ENCODE results near the gene DNASE1.
"Not testable (repeated sequence)": the region's sequence is repeated elsewhere in the genome, so short reads cannot be mapped to it uniquely, and the experiment has no call there.

The DNASE1 gene

DNA sequence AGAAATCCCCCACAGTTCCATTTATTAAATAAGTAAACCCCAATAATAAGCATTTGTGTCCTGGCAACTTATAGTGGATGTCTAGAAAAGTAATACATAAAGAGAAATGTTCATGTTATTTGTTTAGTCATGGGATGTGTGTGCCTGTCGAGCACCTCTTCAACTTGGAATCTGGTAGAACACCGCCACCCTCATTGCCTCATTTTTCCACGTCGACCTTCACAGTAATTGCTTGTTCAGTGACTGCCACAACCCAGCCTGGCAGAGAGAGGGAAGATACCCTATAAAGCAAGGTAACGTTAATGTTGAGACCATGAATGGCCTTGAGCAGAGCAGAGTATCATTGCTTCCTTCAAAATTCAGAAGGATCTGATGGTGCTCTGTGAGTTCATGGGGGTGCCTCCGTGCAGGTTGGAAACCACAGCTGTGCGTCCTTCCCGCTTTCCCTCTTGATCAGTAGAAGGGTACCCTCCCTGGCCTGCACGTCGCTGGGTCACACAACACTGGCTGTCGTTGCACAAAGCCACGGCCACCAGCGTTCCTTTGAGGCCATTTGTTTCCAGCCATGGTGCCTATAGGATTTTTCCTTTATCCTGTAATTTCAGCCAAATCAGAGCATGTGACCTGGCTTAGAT lies 3.7 kb upstream of the DNASE1 start:
- no peak overlapping the region for H3K4me3 ChIP-seq (ENCODE audit: low read depth, low read length)
- TF ChIP-seq, protein P1, sequence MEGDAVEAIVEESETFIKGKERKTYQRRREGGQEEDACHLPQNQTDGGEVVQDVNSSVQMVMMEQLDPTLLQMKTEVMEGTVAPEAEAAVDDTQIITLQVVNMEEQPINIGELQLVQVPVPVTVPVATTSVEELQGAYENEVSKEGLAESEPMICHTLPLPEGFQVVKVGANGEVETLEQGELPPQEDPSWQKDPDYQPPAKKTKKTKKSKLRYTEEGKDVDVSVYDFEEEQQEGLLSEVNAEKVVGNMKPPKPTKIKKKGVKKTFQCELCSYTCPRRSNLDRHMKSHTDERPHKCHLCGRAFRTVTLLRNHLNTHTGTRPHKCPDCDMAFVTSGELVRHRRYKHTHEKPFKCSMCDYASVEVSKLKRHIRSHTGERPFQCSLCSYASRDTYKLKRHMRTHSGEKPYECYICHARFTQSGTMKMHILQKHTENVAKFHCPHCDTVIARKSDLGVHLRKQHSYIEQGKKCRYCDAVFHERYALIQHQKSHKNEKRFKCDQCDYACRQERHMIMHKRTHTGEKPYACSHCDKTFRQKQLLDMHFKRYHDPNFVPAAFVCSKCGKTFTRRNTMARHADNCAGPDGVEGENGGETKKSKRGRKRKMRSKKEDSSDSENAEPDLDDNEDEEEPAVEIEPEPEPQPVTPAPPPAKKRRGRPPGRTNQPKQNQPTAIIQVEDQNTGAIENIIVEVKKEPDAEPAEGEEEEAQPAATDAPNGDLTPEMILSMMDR (IDR thresholded peaks at IDR 0.05; ENCODE audit: low read depth, low read length): no peak
- in situ Hi-C loops (cut with HindIII; ENCODE audit: low sequenced_read_pairs): no loop called here
- no peak for DNase-seq (ENCODE audit: low read depth, low spot score)

DNA sequence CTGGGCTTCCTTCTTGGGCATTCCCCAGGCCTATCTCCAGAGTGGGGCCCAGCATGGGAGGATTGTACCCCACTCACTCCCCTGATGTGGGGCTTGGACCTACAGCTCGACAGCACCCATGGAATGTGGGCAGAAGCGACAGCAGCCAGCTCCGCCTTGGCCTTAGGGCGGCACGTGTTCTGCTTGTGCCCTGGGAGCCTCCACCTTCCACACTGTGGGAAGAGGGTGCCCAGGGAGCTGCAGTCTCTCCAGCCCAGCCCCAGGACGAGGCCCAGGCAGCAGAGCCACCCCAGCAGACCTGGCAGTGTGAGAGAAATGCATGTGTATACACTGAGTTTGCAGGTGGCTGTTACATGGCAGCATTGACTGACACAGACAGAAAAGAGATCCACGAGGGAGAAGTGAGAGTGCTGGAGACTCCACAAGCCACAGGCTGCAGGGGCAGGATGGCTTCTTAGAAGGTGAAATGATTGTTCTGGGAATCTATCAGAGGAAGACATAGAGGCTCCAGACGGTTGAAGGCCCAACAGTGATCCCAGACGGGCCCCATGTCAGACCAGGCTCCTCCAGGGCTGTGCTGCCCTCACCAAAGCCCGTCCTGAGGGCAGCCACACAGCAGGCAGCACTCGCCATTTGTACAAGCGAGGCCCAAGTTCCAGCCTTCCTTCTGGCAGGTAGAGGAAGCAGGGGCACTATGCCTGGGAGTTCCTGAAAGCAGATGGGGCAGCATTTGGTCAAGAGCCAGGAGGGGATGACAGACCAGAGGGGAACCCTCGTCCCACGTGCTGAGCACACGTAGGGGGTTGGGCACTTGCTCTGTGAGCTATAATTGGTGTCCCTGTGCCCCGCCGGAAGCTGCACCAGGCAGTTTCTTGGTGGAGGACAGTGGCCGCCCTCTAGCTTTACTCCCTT lies 2.8 kb upstream of the DNASE1 start:
- in situ Hi-C loops (cut with HindIII; ENCODE audit: low sequenced_read_pairs): no loop called here
- no peak for DNase-seq (ENCODE audit: low read depth, low spot score)
- TF ChIP-seq, protein P1 (IDR thresholded peaks at IDR 0.05; ENCODE audit: low read depth, low read length): no peak
- H3K4me3 ChIP-seq (ENCODE audit: low read depth, low read length): no peak overlapping the region

DNA sequence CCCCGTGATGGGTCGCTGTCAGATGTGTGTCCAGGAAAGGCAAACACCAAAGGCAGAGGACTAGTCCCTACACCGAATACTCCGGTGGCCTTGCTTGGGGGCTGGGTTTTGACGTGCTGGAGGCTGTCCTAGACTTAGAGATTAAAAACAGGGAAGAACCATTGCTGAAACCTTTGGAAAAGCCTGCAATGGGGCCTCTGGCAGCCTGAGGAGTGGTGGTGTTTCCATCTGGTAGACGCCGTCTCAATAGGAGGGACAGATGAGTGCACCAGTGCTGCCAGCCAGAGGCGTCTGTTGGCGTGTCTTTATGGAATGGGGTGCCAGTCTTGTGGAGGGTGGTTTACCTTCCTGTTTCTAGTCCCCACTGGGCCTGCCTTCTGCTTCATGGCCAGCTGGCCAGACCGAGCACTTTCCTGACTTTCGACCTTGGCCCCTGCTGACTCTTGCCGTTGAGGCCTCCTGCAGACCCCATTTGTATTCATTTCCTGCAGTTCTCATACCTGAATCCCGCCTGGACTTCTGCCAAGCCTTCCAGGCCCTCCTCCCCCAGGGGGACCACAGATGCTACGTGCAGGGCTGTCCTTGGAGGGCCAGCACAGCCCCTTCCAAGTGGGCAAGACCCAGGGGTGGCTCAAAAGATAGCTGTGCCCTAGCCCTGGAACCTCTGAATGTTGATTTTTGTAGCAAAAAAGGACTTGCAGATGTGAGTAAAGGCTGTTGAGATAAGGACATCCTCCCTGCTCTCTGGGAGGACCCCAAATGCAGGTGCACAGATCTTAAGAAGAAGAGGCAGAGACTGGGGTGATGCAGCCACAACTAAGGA lies 1.9 kb upstream of the DNASE1 start:
- DNase-seq (ENCODE audit: low read depth, low spot score): no peak
- no peak overlapping the region for H3K4me3 ChIP-seq (ENCODE audit: low read depth, low read length)
- TF ChIP-seq, protein P1 (IDR thresholded peaks at IDR 0.05; ENCODE audit: low read depth, low read length): no peak
- in situ Hi-C loops (cut with HindIII; ENCODE audit: low sequenced_read_pairs): no loop called here

DNA sequence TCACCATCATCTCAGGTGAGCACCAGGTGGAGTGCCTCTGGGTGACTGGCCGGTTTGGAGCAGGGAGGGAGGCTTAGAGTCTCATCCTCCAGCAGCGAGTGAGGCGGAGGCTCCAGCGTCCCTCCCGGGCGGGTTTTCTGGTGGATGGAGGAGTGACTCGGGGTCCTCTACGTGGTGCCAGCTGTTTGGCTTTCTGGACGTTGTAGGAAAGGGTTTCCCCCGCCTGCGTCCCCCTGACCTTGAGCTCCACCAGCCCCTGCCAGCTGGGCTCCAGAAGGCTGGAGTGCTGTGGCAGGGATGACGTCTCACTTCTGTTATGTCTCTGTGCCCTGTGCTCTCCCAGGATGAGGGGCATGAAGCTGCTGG lies 522 bp downstream of the DNASE1 start:
- TF ChIP-seq, protein P1 (IDR thresholded peaks at IDR 0.05; ENCODE audit: low read depth, low read length): no peak
- DNase-seq (ENCODE audit: low read depth, low spot score): no peak
- H3K4me3 ChIP-seq (ENCODE audit: low read depth, low read length): no peak overlapping the region
- in situ Hi-C loops (cut with HindIII; ENCODE audit: low sequenced_read_pairs): no loop called here

DNA sequence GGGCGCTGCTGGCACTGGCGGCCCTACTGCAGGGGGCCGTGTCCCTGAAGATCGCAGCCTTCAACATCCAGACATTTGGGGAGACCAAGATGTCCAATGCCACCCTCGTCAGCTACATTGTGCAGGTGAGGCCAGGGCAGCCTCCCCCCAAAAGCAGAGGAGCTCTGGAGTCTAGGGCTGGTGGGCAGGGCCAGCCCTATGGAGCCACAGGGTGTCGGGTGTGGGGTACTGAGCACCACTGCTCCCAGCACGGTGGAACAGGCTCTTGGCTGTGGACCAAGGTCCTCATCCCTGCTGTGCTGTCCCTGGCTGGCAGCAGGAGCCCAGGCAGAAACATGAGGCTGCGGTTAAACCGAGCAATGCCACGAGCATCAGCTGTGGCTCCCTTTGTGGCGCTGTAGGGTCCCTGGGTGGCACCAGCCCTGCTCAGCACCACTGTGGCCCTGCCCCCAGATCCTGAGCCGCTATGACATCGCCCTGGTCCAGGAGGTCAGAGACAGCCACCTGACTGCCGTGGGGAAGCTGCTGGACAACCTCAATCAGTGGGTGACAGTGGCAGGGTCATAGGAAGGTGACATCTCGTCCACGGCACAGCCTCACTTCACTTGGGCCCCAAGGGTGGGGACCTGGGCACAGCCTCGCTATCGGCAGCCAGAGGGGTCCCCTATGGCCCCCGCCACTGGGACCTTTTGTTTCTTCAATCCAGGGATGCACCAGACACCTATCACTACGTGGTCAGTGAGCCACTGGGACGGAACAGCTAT lies 1.1 kb downstream of the DNASE1 start:
- TF ChIP-seq, protein P1 (IDR thresholded peaks at IDR 0.05; ENCODE audit: low read depth, low read length): no peak
- H3K4me3 ChIP-seq (ENCODE audit: low read depth, low read length): no peak overlapping the region
- in situ Hi-C loops (cut with HindIII; ENCODE audit: low sequenced_read_pairs): no loop called here

DNA sequence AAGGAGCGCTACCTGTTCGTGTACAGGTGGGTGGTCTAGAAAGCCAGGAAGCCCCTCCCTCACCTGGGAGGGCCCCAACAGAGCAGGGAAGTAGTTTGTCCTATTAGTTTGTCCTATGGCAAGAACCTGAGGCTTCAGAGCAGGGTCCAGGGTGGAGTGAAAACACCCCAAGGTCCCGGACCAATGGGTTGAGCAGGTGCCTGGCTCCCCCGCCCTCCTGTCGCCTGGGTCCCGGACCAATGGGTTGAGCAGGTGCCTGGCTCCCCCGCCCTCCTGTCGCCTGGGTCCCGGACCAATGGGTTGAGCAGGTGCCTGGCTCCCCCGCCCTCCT lies 1.6 kb downstream of the DNASE1 start:
- H3K4me3 ChIP-seq (ENCODE audit: low read depth, low read length); DNase-seq (ENCODE audit: low read depth, low spot score); in situ Hi-C loops (cut with HindIII; ENCODE audit: low sequenced_read_pairs): not testable (repeated sequence)

More for the DNA sequence above, 1.1 kb downstream of the DNASE1 start:
- no peak for DNase-seq (ENCODE audit: low read depth, low spot score)

Data from astrocyte of the spinal cord (primary cell).